MCF 10A (cell line): ENCODE data around the gene HRK. TPM values are rescaled to one million over a fixed set of nuclear protein-coding genes. Genes with fewer than 3 reads are reported as not detected.
A peak's percentile ranks its signal among the peaks of the same experiment; 100 is the strongest.

ENCODE experiments used
- BruUV-seq: library from RNA; stranded (reverse); fragments of 400-500 nt; replicated peaks from 2 replicates; lab custom pipeline; 2021; lab: Mats Ljungman, UMichigan
- CTCF ChIA-PET: fragments of 300-600 bp; sonication (Branson Sonifier 250); formaldehyde crosslinking; extraction: SDS; loops from one replicate; lab custom pipeline; 2021; ENCODE audit warnings: antibody characterized with exemption, inconsistent platforms; lab: Yijun Ruan, JAX
- POLR2A ChIA-PET: fragments of 300-600, 350-650 bp; sonication (Branson Sonifier 250); formaldehyde crosslinking; extraction: SDS; loops from one replicate; lab custom pipeline; 2020; ENCODE audit warnings: antibody characterized with exemption, inconsistent platforms; lab: Yijun Ruan, JAX
- DNase-seq: peaks from one replicate; pipeline ENCODE4 v3.0.0-alpha.2; 2018; ENCODE audit not compliant: unreplicated experiment
- H3K27ac Mint-ChIP-seq: one replicate; pipeline ENCODE4 v1.8.0; 2022; ENCODE audit warnings: mild to moderate bottlenecking, low read depth, mixed read lengths; ENCODE audit not compliant: unreplicated experiment
- H3K27me3 Mint-ChIP-seq: one replicate; pipeline ENCODE4 v1.8.0; 2022; ENCODE audit warnings: mixed read lengths; ENCODE audit not compliant: insufficient read depth, unreplicated experiment
- H3K36me3 Mint-ChIP-seq: one replicate; pipeline ENCODE4 v1.8.0; 2022; ENCODE audit warnings: mild to moderate bottlenecking, moderate library complexity, mixed read lengths; ENCODE audit not compliant: insufficient read depth, unreplicated experiment
- H3K4me1 Mint-ChIP-seq: one replicate; pipeline ENCODE4 v1.8.0; 2022; ENCODE audit warnings: mixed read lengths; ENCODE audit not compliant: insufficient read depth, unreplicated experiment
- H3K4me3 Mint-ChIP-seq: one replicate; pipeline ENCODE4 v1.8.0; 2022; ENCODE audit warnings: mild to moderate bottlenecking, moderate library complexity, mixed read lengths; ENCODE audit not compliant: unreplicated experiment
- H3K9me3 Mint-ChIP-seq: one replicate; pipeline ENCODE4 v1.8.0; 2022; ENCODE audit warnings: mixed read lengths; ENCODE audit not compliant: unreplicated experiment
- CTCF ChIP-seq: fragments of 200-600 bp; IDR thresholded peaks from one replicate; pipeline ENCODE4 v1.8.0; 2022; ENCODE audit warnings: antibody characterized with exemption, mild to moderate bottlenecking; ENCODE audit not compliant: unreplicated experiment
- intact Hi-C: fragments of 100-400 bp; cut with micrococcal nuclease; formaldehyde crosslinking; loops from 2 replicates; pipeline ENCODE4 v1.14.1; 2022
- total RNA-seq: library from RNA; stranded (reverse); gene quantifications from 2 replicates; pipeline ENCODE4 v1.2.3, GENCODE V29; 2022

Gene HRK
- total RNA-seq, 1 experiment from 2014 or later, result 3.0 TPM

GRCh38 chr12:116860263-116860662, 21.0 kb downstream of the HRK start:
- intact Hi-C loops, result no loop called here
- Mint-ChIP-seq H3K36me3 (no peaks in the 10 kb centered on the region), H3K27ac (no peak overlapping the region), H3K4me1 (peaks cover 24% of the 10 kb centered on the region), H3K27me3 (no peaks in the 10 kb centered on the region), H3K9me3 (no peaks in the 10 kb centered on the region), H3K4me3 (no peak overlapping the region)
- no TSS peak for BruUV-seq
- ChIA-PET CTCF (interaction anchor here (0.6 kb wide), 1 partner anchor 49 kb away, joined by 3 read pairs; no protein-coding TSS in a partner anchor), POLR2A (no interaction called here)
- DNase-seq, result no peak
- no peak for TF ChIP-seq CTCF

GRCh38 chr12:116859079-116859478, 22.2 kb downstream of the HRK start:
- Mint-ChIP-seq H3K27me3 (no peaks in the 10 kb centered on the region), H3K36me3 (no peaks in the 10 kb centered on the region), H3K27ac (no peak overlapping the region), H3K4me1 (peaks cover 20% of the 10 kb centered on the region), H3K9me3 (no peaks in the 10 kb centered on the region), H3K4me3 (no peak overlapping the region)
- no TSS peak for BruUV-seq
- no peak for DNase-seq
- POLR2A ChIA-PET, result no interaction called here
- CTCF ChIA-PET, result interaction anchor here (0.5 to 1.1 kb wide), 2 partner anchors 21 to 39 kb away, joined by 3 read pairs; no protein-coding TSS in a partner anchor
- TF ChIP-seq CTCF, result no peak
- intact Hi-C loops, result no loop called here

- intact Hi-C loops, result no loop called here
- H3K36me3 Mint-ChIP-seq, result no peaks in the 10 kb centered on the region
- POLR2A ChIA-PET, result interaction anchor here (0.6 to 2.6 kb wide), 6 partner anchors 15 to 74 kb away, joined by 3 to 18 read pairs (median 8); partner anchors contain the start of gene HRK
- H3K27me3 Mint-ChIP-seq, result no peaks in the 10 kb centered on the region
- no TSS peak for BruUV-seq
- H3K27ac Mint-ChIP-seq, result peak overlapping the region; percentile 93
- no peak for TF ChIP-seq CTCF
- CTCF ChIA-PET, result interaction anchor here (1.0 to 1.8 kb wide), 5 partner anchors 21 to 147 kb away, joined by 3 to 9 read pairs (median 7); no protein-coding TSS in a partner anchor
- no peak for DNase-seq
- peaks cover 18% of the 10 kb centered on the region for H3K4me1 Mint-ChIP-seq
- no peaks in the 10 kb centered on the region for H3K9me3 Mint-ChIP-seq
- no peak overlapping the region for H3K4me3 Mint-ChIP-seq
Observed at GRCh38 chr12:116856729-116857128, 24.5 kb downstream of the HRK start.

- CTCF ChIA-PET, result interaction anchor here (0.6 to 1.8 kb wide), 7 partner anchors 24 to 354 kb away, joined by 3 to 9 read pairs (median 4); no protein-coding TSS in a partner anchor
Observed at GRCh38 chr12:116855744-116856470, 25.3 kb downstream of the HRK start.

More at GRCh38 chr12:116855744-116856470, 25.3 kb downstream of the HRK start:
- H3K27me3 Mint-ChIP-seq, result no peaks in the 10 kb centered on the region
- H3K9me3 Mint-ChIP-seq, result no peaks in the 10 kb centered on the region
- peaks cover 18% of the 10 kb centered on the region for H3K4me1 Mint-ChIP-seq
- H3K27ac Mint-ChIP-seq, result peak overlapping the region; percentile 93
- POLR2A ChIA-PET, result interaction anchor here (1.1 to 2.6 kb wide), 6 partner anchors 10 to 41 kb away, joined by 3 to 18 read pairs (median 8); partner anchors contain the start of gene HRK
- no peak for TF ChIP-seq CTCF
- peak overlapping the region; percentile 35 for H3K4me3 Mint-ChIP-seq
- BruUV-seq, result no TSS peak
- intact Hi-C loops, result no loop called here
- DNase-seq, result peak; percentile 86
- H3K36me3 Mint-ChIP-seq, result no peaks in the 10 kb centered on the region
